Neural crest cell (in vitro differentiated cells): Measurements from ENCODE around the gene TNFRSF18. TPM values are rescaled to one million over a fixed set of nuclear protein-coding genes. Genes with fewer than 3 reads are reported as not detected.

Source experiments
- DNase-seq: peaks from one replicate; pipeline ENCODE4 v3.0.0; 2021; ENCODE audit warnings: low read depth, mixed read lengths, low spot score
- H3K27ac Mint-ChIP-seq: one replicate; pipeline ENCODE4 v1.8.0; 2021; ENCODE audit warnings: mild to moderate bottlenecking, mixed read lengths; ENCODE audit not compliant: unreplicated experiment
- H3K27me3 Mint-ChIP-seq: 2 replicates; pipeline ENCODE4 v1.8.0; 2021; ENCODE audit warnings: low read depth, mild to moderate bottlenecking, mixed read lengths
- H3K36me3 Mint-ChIP-seq: 2 replicates; pipeline ENCODE4 v1.8.0; 2021; ENCODE audit warnings: low read depth, mild to moderate bottlenecking, mixed read lengths
- H3K4me1 Mint-ChIP-seq: 2 replicates; pipeline ENCODE4 v1.8.0; 2021; ENCODE audit warnings: mixed read lengths
- H3K4me3 Mint-ChIP-seq: one replicate; pipeline ENCODE4 v1.8.0; 2021; ENCODE audit warnings: mild to moderate bottlenecking, mixed read lengths
- H3K9me3 Mint-ChIP-seq: 2 replicates; pipeline ENCODE4 v1.8.0; 2021; ENCODE audit warnings: mixed read lengths
- total RNA-seq: library from RNA; stranded (reverse); gene quantifications from 2 replicates; pipeline ENCODE4 v1.2.1, GENCODE V29; 2021
- TF ChIP-seq, protein P1 (sequence below): fragments of 200-600 bp; sonication (generic); conservative IDR thresholded peaks from 2 replicates; pipeline ENCODE4 v1.5.0; 2021; ENCODE audit warnings: antibody characterized with exemption, mild to moderate bottlenecking

Gene TNFRSF18
- total RNA-seq, 1 donor from 2014 or later, result not detected

DNA sequence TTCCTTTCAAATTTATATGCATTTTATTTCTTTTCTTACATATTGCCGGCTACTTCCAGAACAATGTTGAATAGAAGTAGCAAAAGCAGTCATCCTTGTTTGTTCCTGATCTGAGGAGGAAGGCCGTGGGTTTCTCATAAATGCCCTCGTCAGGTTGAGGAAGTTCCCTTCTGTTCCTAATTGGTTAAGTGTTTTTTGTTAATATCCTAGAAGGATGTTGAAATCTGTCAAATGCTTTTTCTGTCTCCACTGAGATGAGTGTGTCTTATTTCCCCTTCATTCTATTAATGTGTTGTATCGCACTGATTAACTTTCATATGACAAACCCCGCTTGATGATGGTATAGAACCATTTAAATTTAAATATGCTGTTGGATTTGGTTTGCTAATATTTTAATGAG is 17.3 kb downstream of the TNFRSF18 start:
- no peak overlapping the region for H3K4me3 Mint-ChIP-seq
- TF ChIP-seq, protein P1, sequence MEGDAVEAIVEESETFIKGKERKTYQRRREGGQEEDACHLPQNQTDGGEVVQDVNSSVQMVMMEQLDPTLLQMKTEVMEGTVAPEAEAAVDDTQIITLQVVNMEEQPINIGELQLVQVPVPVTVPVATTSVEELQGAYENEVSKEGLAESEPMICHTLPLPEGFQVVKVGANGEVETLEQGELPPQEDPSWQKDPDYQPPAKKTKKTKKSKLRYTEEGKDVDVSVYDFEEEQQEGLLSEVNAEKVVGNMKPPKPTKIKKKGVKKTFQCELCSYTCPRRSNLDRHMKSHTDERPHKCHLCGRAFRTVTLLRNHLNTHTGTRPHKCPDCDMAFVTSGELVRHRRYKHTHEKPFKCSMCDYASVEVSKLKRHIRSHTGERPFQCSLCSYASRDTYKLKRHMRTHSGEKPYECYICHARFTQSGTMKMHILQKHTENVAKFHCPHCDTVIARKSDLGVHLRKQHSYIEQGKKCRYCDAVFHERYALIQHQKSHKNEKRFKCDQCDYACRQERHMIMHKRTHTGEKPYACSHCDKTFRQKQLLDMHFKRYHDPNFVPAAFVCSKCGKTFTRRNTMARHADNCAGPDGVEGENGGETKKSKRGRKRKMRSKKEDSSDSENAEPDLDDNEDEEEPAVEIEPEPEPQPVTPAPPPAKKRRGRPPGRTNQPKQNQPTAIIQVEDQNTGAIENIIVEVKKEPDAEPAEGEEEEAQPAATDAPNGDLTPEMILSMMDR, result no peak
- peaks cover under 1% of the 10 kb centered on the region for H3K9me3 Mint-ChIP-seq
- H3K4me1 Mint-ChIP-seq, result peaks cover 8% of the 10 kb centered on the region
- H3K36me3 Mint-ChIP-seq, result no peaks in the 10 kb centered on the region
- peaks cover 5% of the 10 kb centered on the region for H3K27me3 Mint-ChIP-seq
- no peak overlapping the region for H3K27ac Mint-ChIP-seq
- DNase-seq, result no peak

DNA sequence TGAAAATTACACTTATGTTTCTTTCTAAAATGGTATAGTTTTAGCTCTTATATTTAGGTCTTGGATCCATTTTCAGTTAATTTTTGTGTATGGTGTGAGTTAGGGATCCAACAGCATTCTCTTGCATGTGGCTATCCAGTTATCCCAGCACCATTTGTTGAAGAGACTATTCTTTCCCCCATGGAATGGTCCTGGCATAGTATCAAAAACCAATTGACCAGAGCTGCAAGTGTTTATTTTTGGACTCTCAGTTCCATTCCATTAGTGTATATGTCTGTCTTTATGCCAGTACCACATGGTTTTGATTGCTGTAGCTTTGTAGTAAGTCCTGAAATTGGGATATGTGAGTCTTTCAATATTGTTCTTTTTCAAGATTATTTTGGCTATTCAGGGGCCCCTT is 18.5 kb downstream of the TNFRSF18 start:
- H3K4me1 Mint-ChIP-seq, result peaks cover 8% of the 10 kb centered on the region
- H3K27me3 Mint-ChIP-seq, result peaks cover 5% of the 10 kb centered on the region
- no peaks in the 10 kb centered on the region for H3K9me3 Mint-ChIP-seq
- TF ChIP-seq, protein P1, result no peak
- no peak overlapping the region for H3K4me3 Mint-ChIP-seq
- DNase-seq, result no peak
- H3K27ac Mint-ChIP-seq, result no peak overlapping the region
- H3K36me3 Mint-ChIP-seq, result no peaks in the 10 kb centered on the region

DNA sequence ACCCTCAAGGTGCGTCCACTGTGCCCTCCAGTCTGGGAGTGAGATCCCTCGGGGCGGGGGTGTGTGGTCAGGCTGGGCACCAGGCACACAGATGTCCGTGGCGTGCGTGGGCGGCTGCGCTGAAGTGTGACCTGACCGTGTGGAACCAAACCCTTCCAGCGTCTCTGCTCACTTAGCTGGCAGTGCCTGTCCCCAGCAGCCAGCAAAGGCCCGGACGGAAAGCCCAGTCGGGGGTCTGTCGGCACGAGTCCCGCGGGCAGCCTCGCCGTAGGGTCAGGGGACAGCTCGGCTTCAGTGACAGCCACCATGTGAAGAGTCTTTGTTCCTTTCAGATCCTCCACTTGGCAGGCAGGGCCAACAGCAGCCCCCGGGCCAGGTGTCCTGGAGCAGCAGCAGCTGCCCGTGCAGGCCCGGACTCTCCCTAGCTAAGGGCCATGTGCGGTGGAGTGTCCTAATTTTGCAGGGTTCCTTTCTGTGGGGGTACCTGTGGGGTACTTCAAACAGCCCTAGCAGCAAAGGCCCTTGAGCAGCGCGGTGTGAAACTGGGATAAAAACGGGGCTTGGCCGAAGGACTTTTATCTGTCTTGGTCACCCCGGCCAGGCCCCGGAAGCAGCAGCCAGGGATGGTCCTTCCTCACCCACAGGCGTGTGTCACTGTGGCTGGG is 21.2 kb downstream of the TNFRSF18 start:
- Mint-ChIP-seq H3K9me3 (no peaks in the 10 kb centered on the region), H3K36me3 (no peaks in the 10 kb centered on the region), H3K4me3 (no peak overlapping the region), H3K27me3 (peaks cover 2% of the 10 kb centered on the region), H3K27ac (no peak overlapping the region), H3K4me1 (peaks cover 13% of the 10 kb centered on the region)
- no peak for DNase-seq
- TF ChIP-seq, protein P1, result no peak

GRCh38 chr1:1183833-1184775 is 22.3 kb downstream of the TNFRSF18 start:
- H3K4me1 Mint-ChIP-seq, result peaks cover 13% of the 10 kb centered on the region
- no peaks in the 10 kb centered on the region for H3K9me3 Mint-ChIP-seq
- no peaks in the 10 kb centered on the region for H3K36me3 Mint-ChIP-seq
- DNase-seq, result no peak
- TF ChIP-seq, protein P1, result no peak
- no peak overlapping the region for H3K27ac Mint-ChIP-seq
- no peak overlapping the region for H3K4me3 Mint-ChIP-seq
- H3K27me3 Mint-ChIP-seq, result peaks cover 2% of the 10 kb centered on the region

DNA sequence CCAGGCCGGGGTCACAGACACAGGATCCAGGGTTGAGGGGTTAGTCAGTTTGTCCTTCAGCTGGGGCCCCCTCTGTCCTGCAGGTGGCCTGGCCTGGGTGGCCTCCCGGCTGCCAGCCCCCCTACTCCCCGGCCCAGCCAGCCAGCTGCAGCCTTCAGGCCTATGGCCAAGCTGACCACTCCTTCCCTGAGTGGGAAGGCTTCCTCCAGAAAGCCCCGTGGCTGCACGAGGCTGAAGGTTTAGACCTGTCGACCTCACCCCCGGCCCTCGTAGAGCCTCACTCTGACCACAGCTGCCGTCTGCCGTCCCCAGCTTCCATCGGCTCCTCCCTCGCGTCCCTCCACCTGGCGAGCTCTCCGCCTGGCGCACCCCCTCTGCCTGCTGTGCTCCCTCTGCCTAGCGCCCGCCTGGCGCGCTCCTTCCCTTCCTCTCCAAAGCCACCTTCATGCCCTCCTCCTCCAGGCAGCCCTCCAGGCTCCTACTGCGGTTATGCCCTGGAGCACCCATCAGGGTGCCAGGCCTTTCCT is 23.1 kb downstream of the TNFRSF18 start:
- TF ChIP-seq, protein P1, result no peak
- Mint-ChIP-seq H3K4me1 (peaks cover 13% of the 10 kb centered on the region), H3K9me3 (no peaks in the 10 kb centered on the region), H3K4me3 (no peak overlapping the region), H3K27me3 (no peaks in the 10 kb centered on the region), H3K27ac (no peak overlapping the region), H3K36me3 (no peaks in the 10 kb centered on the region)
- DNase-seq, result no peak
